A673 (cell line): ENCODE measurements around the gene ACKR3. TPM values are rescaled to one million over a fixed set of nuclear protein-coding genes. Genes with fewer than 3 reads are reported as not detected.

Experiments
- BruUV-seq: library from RNA; stranded (reverse); fragments of 400-500 nt; replicated peaks from 2 replicates; lab custom pipeline; 2021; lab: Mats Ljungman, UMichigan
- CTCF ChIA-PET: fragments of 300-600 bp; sonication (Branson Sonifier 250); formaldehyde crosslinking; loops from one replicate; lab custom pipeline; 2022; ENCODE audit warnings: antibody characterized with exemption; lab: Charles Lee
- POLR2A ChIA-PET: fragments of 300-600 bp; sonication (Branson Sonifier 250); formaldehyde crosslinking; loops from one replicate; lab custom pipeline; 2022; ENCODE audit warnings: antibody characterized with exemption; ENCODE audit not compliant: low non-redundant PET; lab: Charles Lee
- DNase-seq: peaks from one replicate; pipeline ENCODE4 v3.0.0-alpha.2; 2015; ENCODE audit warnings: low spot score
- H3K27ac ChIP-seq: fragments of 200-600 bp; sonication (generic); 2 replicates; pipeline ENCODE4 v1.5.1; 2016; ENCODE audit warnings: mixed run types, low read depth, mild to moderate bottlenecking, mixed read lengths, antibody characterized with exemption, low read length; ENCODE audit not compliant: poor library complexity, severe bottlenecking
- H3K27me3 ChIP-seq: fragments of 200-600 bp; sonication (generic); replicated peaks from 2 replicates; pipeline ENCODE4 v1.6.1; 2017; ENCODE audit warnings: mixed run types, low read depth, mild to moderate bottlenecking, mixed read lengths, antibody characterized with exemption, low read length; ENCODE audit not compliant: insufficient read depth, poor library complexity
- H3K36me3 ChIP-seq: fragments of 200-600 bp; sonication (generic); 2 replicates; pipeline ENCODE4 v1.6.1; 2016; ENCODE audit warnings: mixed run types, mild to moderate bottlenecking, mixed read lengths, antibody characterized with exemption, low read length; ENCODE audit not compliant: insufficient read depth, poor library complexity, severe bottlenecking
- H3K4me1 ChIP-seq: fragments of 200-600 bp; sonication (generic); 2 replicates; pipeline ENCODE4 v1.6.1; 2017; ENCODE audit warnings: mixed run types, mild to moderate bottlenecking, mixed read lengths, antibody characterized with exemption, low read length; ENCODE audit not compliant: insufficient read depth, poor library complexity, severe bottlenecking
- H3K4me3 ChIP-seq: fragments of 200-600 bp; sonication (generic); 2 replicates; pipeline ENCODE4 v1.5.1; 2016; ENCODE audit warnings: low read depth, mixed run types, mild to moderate bottlenecking, mixed read lengths, low read length; ENCODE audit not compliant: poor library complexity, severe bottlenecking
- H3K9me3 ChIP-seq: fragments of 200-600 bp; sonication (generic); 2 replicates; pipeline ENCODE4 v1.6.1; 2016; ENCODE audit warnings: mixed run types, low read depth, mild to moderate bottlenecking, mixed read lengths, antibody characterized with exemption, low read length; ENCODE audit not compliant: poor library complexity, severe bottlenecking
- CTCF ChIP-seq: fragments of 300-800, 200-600 bp; sonication (generic); conservative IDR thresholded peaks from 2 replicates; pipeline ENCODE4 v1.5.1; 2017; ENCODE audit warnings: low read depth, mild to moderate bottlenecking, antibody characterized with exemption, low read length, moderate library complexity, mixed read lengths
- EZH2 ChIP-seq: fragments of 200-600 bp; sonication (generic); IDR thresholded peaks from 2 replicates; pipeline ENCODE4 v1.6.1; 2017; ENCODE audit warnings: borderline replicate concordance, low read depth, mild to moderate bottlenecking, mixed read lengths, antibody characterized with exemption, low read length; ENCODE audit not compliant: poor library complexity, severe bottlenecking
- intact Hi-C: fragments of 100-400 bp; cut with micrococcal nuclease; formaldehyde crosslinking; loops from one replicate; pipeline ENCODE4 v1.10.0; 2022; ENCODE audit not compliant: unreplicated experiment
- total RNA-seq: library from RNA; stranded (reverse); gene quantifications from 2 replicates; pipeline ENCODE4 v1.2.3, GENCODE V29; 2021

The ACKR3 gene
- total RNA-seq, 1 experiment from 2014 or later = 0.52 TPM

- no TSS peak for BruUV-seq
- Histone ChIP-seq H3K9me3 (no peaks in the 10 kb centered on the region), H3K4me3 (peak overlapping the region; percentile 7), H3K4me1 (peaks cover 34% of the 10 kb centered on the region), H3K36me3 (no peaks in the 10 kb centered on the region), H3K27me3 (peaks cover 54% of the 10 kb centered on the region), H3K27ac (no peak overlapping the region)
- intact Hi-C loops = loop anchor here (5.0 kb wide), 1 partner anchor 56 kb away; no protein-coding TSS in a partner anchor
- ChIA-PET CTCF (no interaction called here), POLR2A (no interaction called here)
- no peak for DNase-seq
- TF ChIP-seq EZH2 (peak; percentile 56), CTCF (no peak)
These were observed 1.3 kb upstream of the ACKR3 start for GRCh38 chr2:236568068-236568921.

- no peak overlapping the region for H3K27ac ChIP-seq
- H3K4me1 ChIP-seq = peaks cover 34% of the 10 kb centered on the region
- no peaks in the 10 kb centered on the region for H3K9me3 ChIP-seq
- H3K36me3 ChIP-seq = no peaks in the 10 kb centered on the region
- BruUV-seq = no TSS peak
- ChIA-PET POLR2A (no interaction called here), CTCF (interaction anchor here (1.1 to 1.3 kb wide), 2 partner anchors 56 to 456 kb away, joined by 3 read pairs; no protein-coding TSS in a partner anchor)
- intact Hi-C loops = loop anchor here (5.0 kb wide), 1 partner anchor 57 kb away; no protein-coding TSS in a partner anchor
- DNase-seq = no peak
- peaks cover 54% of the 10 kb centered on the region for H3K27me3 ChIP-seq
- TF ChIP-seq EZH2 = no peak
- no peak for TF ChIP-seq CTCF
- no peak overlapping the region for H3K4me3 ChIP-seq
These were observed 578 bp upstream of the ACKR3 start for GRCh38 chr2:236568922-236569572.

- H3K9me3 ChIP-seq = no peaks in the 10 kb centered on the region
- intact Hi-C loops = no loop called here
- H3K27me3 ChIP-seq = peaks cover 54% of the 10 kb centered on the region
- ChIA-PET POLR2A (no interaction called here), CTCF (interaction anchor here (0.6 to 1.3 kb wide), 3 partner anchors 57 to 950 kb away, joined by 3 to 4 read pairs (median 3); no protein-coding TSS in a partner anchor)
- H3K27ac ChIP-seq = no peak overlapping the region
- BruUV-seq = no TSS peak
- TF ChIP-seq CTCF = no peak
- TF ChIP-seq EZH2 = no peak
- H3K4me3 ChIP-seq = peak overlapping the region; percentile 21
- peaks cover 34% of the 10 kb centered on the region for H3K4me1 ChIP-seq
- no peaks in the 10 kb centered on the region for H3K36me3 ChIP-seq
- peak; percentile 23 for DNase-seq
These were observed 650 bp downstream of the ACKR3 start for GRCh38 chr2:236570081-236570868.
